ENCODE data around the gene ATP6V0C. TPM values are rescaled to one million over a fixed set of nuclear protein-coding genes. Genes with fewer than 3 reads are reported as not detected.

The ATP6V0C gene
- polyA plus RNA-seq, 3 donors: 176 to 310 (median 187) TPM

GRCh38 chr16:2507052-2507659 is 6.6 kb upstream of the ATP6V0C start:
- Histone ChIP-seq H3K9ac (ENCODE audit: insufficient read depth, low read length, poor library complexity, severe bottlenecking) (peak overlapping the region; percentile 71), H3K27ac (ENCODE audit: low read depth in 1 of 2, low read length in 2 of 2) (peak overlapping the region; percentile 92 to 98), H3K36me3 (replicated peaks in 1 of 2; ENCODE audit: control insufficient read depth in 1 of 2, insufficient read depth in 2 of 2, low read length in 2 of 2) (no peaks in the 10 kb centered on the region), H3K79me2 (ENCODE audit: insufficient read depth, low read length) (peaks cover 23% of the 10 kb centered on the region), H3K27me3 (ENCODE audit: control insufficient read depth in 2 of 2, insufficient read depth in 2 of 2, low read length in 2 of 2) (no peaks in the 10 kb centered on the region), H3K4me3 (replicated peaks in 1 of 3; ENCODE audit: low read depth in 2 of 3, low read length in 3 of 3) (peak overlapping the region in 2 of 3 experiments; percentile 24 to 70), H3K4me1 (ENCODE audit: control insufficient read depth in 1 of 2, insufficient read depth in 2 of 2, low read length in 2 of 2) (peaks cover 70 to 82% of the 10 kb centered on the region in 2 donors), H2AFZ (ENCODE audit: insufficient read depth, low read depth, low read length, poor library complexity, severe bottlenecking) (peak overlapping the region; percentile 82), H4K20me1 (ENCODE audit: insufficient read depth, low read length) (no peaks in the 10 kb centered on the region), H3K9me3 (replicated peaks in 1 of 2; ENCODE audit: control insufficient read depth in 1 of 2, insufficient read depth in 1 of 2, low read length in 2 of 2) (no peaks in the 10 kb centered on the region), H3K4me2 (replicated peaks; ENCODE audit: extremely low read depth, low read length, poor library complexity, severe bottlenecking) (peak overlapping the region; percentile 80)
- H3K9me3 Mint-ChIP-seq: peaks cover 0 to 5% (median 0%) of the 10 kb centered on the region in 7 donors
- H3K27ac Mint-ChIP-seq: peak overlapping the region; percentile 97 to 98 (median 98)
- DNase-seq: peak; percentile 43 to 66 (median 62)
- 6% methylated on average over 14 of the region's 14 CpGs for WGBS (ENCODE audit: insufficient coverage)
- peaks cover 70% of the 10 kb centered on the region for H3K4me1 Mint-ChIP-seq
- H3K4me3 Mint-ChIP-seq: peak overlapping the region; percentile 74 to 89
- H3K36me3 Mint-ChIP-seq: peaks cover 0 to 2% of the 10 kb centered on the region in 2 donors
- no peak for TF ChIP-seq CTCF (IDR thresholded peaks at IDR 0.05)
- peaks cover 1 to 3% (median 1%) of the 10 kb centered on the region in 3 donors for H3K27me3 Mint-ChIP-seq (ENCODE audit: low read depth in 3 of 3)
- intact Hi-C loops (cut with micrococcal nuclease): loop anchor here (5.0 to 10.0 kb wide), 5 partner anchors 35 to 352 kb away; partner anchors contain the start of genes NTN3 (in 1 of the 2), RNPS1 (in 1 of the 2) and TRAF7 (in 1 of the 2)

DNA sequence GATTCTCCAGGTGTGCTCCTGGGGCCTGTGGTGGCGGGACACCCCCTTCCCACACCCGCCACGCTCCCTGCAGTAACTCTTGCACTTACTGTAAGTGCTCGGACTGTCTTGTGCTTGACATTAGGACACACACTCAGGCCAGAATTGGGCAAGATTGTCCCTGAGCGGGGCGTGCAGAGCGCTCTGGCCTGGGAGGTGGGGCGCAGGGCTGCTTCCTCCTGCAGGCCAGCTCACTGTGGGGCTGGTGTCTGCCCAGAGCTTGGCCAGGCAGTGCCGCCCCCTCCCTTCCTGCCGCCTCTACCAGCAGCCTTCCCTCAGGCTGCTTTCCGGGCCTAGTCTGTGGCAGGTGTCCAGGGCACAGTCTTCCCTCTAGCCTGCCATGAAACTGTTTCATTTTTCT is 6.1 kb upstream of the ATP6V0C start:
- H3K27ac Mint-ChIP-seq: peak overlapping the region; percentile 97 to 98 (median 98)
- H3K9ac ChIP-seq (ENCODE audit: insufficient read depth, low read length, poor library complexity, severe bottlenecking): peak overlapping the region; percentile 71

More for the DNA sequence above, 6.1 kb upstream of the ATP6V0C start:
- Mint-ChIP-seq H3K27me3 (ENCODE audit: low read depth in 3 of 3) (peaks cover 3 to 4% (median 3%) of the 10 kb centered on the region in 3 donors), H3K36me3 (peaks cover 0 to 6% of the 10 kb centered on the region in 2 donors), H3K9me3 (peaks cover 0 to 5% (median 0%) of the 10 kb centered on the region in 7 donors), H3K4me1 (peaks cover 71% of the 10 kb centered on the region), H3K4me3 (peak overlapping the region; percentile 74 to 89)
- Histone ChIP-seq H2AFZ (ENCODE audit: insufficient read depth, low read depth, low read length, poor library complexity, severe bottlenecking) (peak overlapping the region; percentile 82), H4K20me1 (ENCODE audit: insufficient read depth, low read length) (no peaks in the 10 kb centered on the region), H3K27ac (ENCODE audit: low read depth in 1 of 2, low read length in 2 of 2) (peak overlapping the region; percentile 92 to 98), H3K4me2 (replicated peaks; ENCODE audit: extremely low read depth, low read length, poor library complexity, severe bottlenecking) (peak overlapping the region; percentile 80), H3K4me3 (replicated peaks in 1 of 3; ENCODE audit: low read depth in 2 of 3, low read length in 3 of 3) (peak overlapping the region in 2 of 3 experiments; percentile 24 to 70), H3K27me3 (ENCODE audit: control insufficient read depth in 2 of 2, insufficient read depth in 2 of 2, low read length in 2 of 2) (no peaks in the 10 kb centered on the region), H3K79me2 (ENCODE audit: insufficient read depth, low read length) (peaks cover 26% of the 10 kb centered on the region), H3K36me3 (replicated peaks in 1 of 2; ENCODE audit: control insufficient read depth in 1 of 2, insufficient read depth in 2 of 2, low read length in 2 of 2) (no peaks in the 10 kb centered on the region), H3K9me3 (replicated peaks in 1 of 2; ENCODE audit: control insufficient read depth in 1 of 2, insufficient read depth in 1 of 2, low read length in 2 of 2) (no peaks in the 10 kb centered on the region), H3K4me1 (ENCODE audit: control insufficient read depth in 1 of 2, insufficient read depth in 2 of 2, low read length in 2 of 2) (peaks cover 69 to 82% of the 10 kb centered on the region in 2 donors)
- DNase-seq: peak; percentile 88 to 90 (median 89)
- intact Hi-C loops (cut with micrococcal nuclease): loop anchor here (5.0 to 10.0 kb wide), 5 partner anchors 35 to 353 kb away; partner anchors contain the start of genes NTN3 (in 1 of the 2), RNPS1 (in 1 of the 2) and TRAF7 (in 1 of the 2)
- WGBS (ENCODE audit: insufficient coverage): 0% methylated on average over 5 of the region's 11 CpGs
- TF ChIP-seq CTCF (IDR thresholded peaks at IDR 0.05): no peak

Data from CD14-positive monocyte (primary cell).